K562 (cell line): ENCODE measurements around the gene B3GAT3. TPM values are rescaled to one million over a fixed set of nuclear protein-coding genes. Genes with fewer than 3 reads are reported as not detected.
A peak's percentile ranks its signal among the peaks of the same experiment; 100 is the strongest.

ENCODE experiments used
- CREB1 ChIP-seq, 2 experiments: sonication (generic) in 1 of 2; formaldehyde crosslinking in 1 of 2; IDR thresholded peaks; 2 replicates each; pipeline versions ENCODE4 v1.6.1 to v1.8.0; 2012 to 2022; ENCODE audit warnings: inconsistent platforms in 1 of 2, mild to moderate bottlenecking in 1 of 2, missing genetic modification reagents in 1 of 2, moderate library complexity in 1 of 2
- CXXC5 ChIP-seq: fragments of 250-450 bp; sonication (Bioruptor Pico); IDR thresholded peaks from 2 replicates; pipeline ENCODE4 v1.8.0; 2022; ENCODE audit warnings: inconsistent platforms, mild to moderate bottlenecking, moderate library complexity
- HDGF ChIP-seq: fragments of 450-650 bp; IDR thresholded peaks from 2 replicates; pipeline ENCODE4 v1.6.1; 2016
- POLR2AphosphoS5 ChIP-seq: IDR thresholded peaks from 2 replicates; pipeline ENCODE4 v1.6.1; 2011; ENCODE audit warnings: mild to moderate bottlenecking, low read depth, low read length, moderate library complexity; ENCODE audit not compliant: control insufficient read depth, insufficient read depth
- POLR2H ChIP-seq: IDR thresholded peaks from 2 replicates; pipeline ENCODE4 v1.6.1; 2016; ENCODE audit warnings: missing genetic modification characterization, low read depth, mild to moderate bottlenecking, control low read depth, missing compliant biosample characterization, moderate library complexity
- RCOR1 ChIP-seq, 2 experiments: IDR thresholded peaks; 2 replicates each; pipeline ENCODE4 v1.6.1; 2012; ENCODE audit warnings: low read depth in 2 of 2, low read length in 2 of 2, borderline replicate concordance in 1 of 2, improper control_type of control experiment in 1 of 2
- TARDBP ChIP-seq: fragments of 450-650 bp; IDR thresholded peaks from 2 replicates; pipeline ENCODE4 v1.6.1; 2016
- TRIM24 ChIP-seq, 2 experiments: fragments of 450-650 bp; IDR thresholded peaks; 2 replicates each; pipeline ENCODE4 v1.6.1; 2016
- ZBTB8A ChIP-seq: fragments of 450-650 bp; IDR thresholded peaks from 2 replicates; pipeline ENCODE4 v1.6.1; 2018; ENCODE audit warnings: mild to moderate bottlenecking, moderate library complexity; ENCODE audit not compliant: partially characterized antibody
- polyA plus RNA-seq, 8 experiments: library from polyadenylated mRNA; depleted of rRNA in 4 of 8; stranded (reverse) in 5 of 8; unstranded in 3 of 8; fragments of >200 nt; fragmentation: Nextera tagmentation in 2 of 8; fragmentation: Illumina TruSeq in 1 of 8; extraction: Ambion mirVana in 2 of 8; extraction: Trizol in 1 of 8; gene quantifications; 2 replicates each; pipeline versions ENCODE4 v1.2.1 to v1.2.3, GENCODE V29; 2011 to 2014; ENCODE audit warnings: inconsistent platforms in 1 of 8, missing spikeins in 1 of 8
- total RNA-seq, 7 experiments: library from RNA; depleted of rRNA in 6 of 7; stranded (reverse); fragments of >200 nt in 6 of 7; fragmentation: Illumina TruSeq in 2 of 7; extraction: Trizol in 2 of 7; gene quantifications; 2 replicates each; pipeline versions ENCODE4 v1.2.1 to v1.2.3, GENCODE V29; 2011 to 2021; ENCODE audit warnings: low replicate concordance in 1 of 7
- TF ChIP-seq, protein P1 (sequence below): IDR thresholded peaks from 2 replicates; pipeline ENCODE4 v1.6.1; 2011; ENCODE audit warnings: borderline replicate concordance, low read depth, mild to moderate bottlenecking, moderate library complexity, low read length; ENCODE audit not compliant: insufficient read depth, poor library complexity, severe bottlenecking
- TF ChIP-seq, protein P2 (sequence below), 3 experiments: IDR thresholded peaks in 2 of 3; conservative IDR thresholded peaks in 1 of 3; 2 replicates each; pipeline ENCODE4 v1.5.1; 2011 to 2012; ENCODE audit warnings: low read length in 3 of 3, mild to moderate bottlenecking in 3 of 3, control low read depth in 2 of 3, improper control_type of control experiment in 1 of 3, inconsistent platforms in 1 of 3, low read depth in 1 of 3, mixed read lengths in 1 of 3, moderate library complexity in 1 of 3; ENCODE audit not compliant: insufficient read depth in 2 of 3
- TF ChIP-seq, protein P3 (sequence below): fragments of 200-600 bp; sonication (generic); IDR thresholded peaks from one replicate; pipeline ENCODE4 v1.6.1; 2012; ENCODE audit warnings: mild to moderate bottlenecking, low read depth, low read length, inconsistent platforms

B3GAT3 gene
- total and polyA plus RNA-seq, 9 of the 15 experiments (the other 6 are each of a cell fraction or from before 2014, with no cell fraction given): 0.30 to 64.0 (median 21.4) TPM

GRCh38 chr11:62665075-62665598 is 43.4 kb upstream of the B3GAT3 start, which contains the start of the genes C11orf98 and CSKMT (continued):
- peak; percentile 100 for TF ChIP-seq POLR2AphosphoS5
- TF ChIP-seq, protein P1, sequence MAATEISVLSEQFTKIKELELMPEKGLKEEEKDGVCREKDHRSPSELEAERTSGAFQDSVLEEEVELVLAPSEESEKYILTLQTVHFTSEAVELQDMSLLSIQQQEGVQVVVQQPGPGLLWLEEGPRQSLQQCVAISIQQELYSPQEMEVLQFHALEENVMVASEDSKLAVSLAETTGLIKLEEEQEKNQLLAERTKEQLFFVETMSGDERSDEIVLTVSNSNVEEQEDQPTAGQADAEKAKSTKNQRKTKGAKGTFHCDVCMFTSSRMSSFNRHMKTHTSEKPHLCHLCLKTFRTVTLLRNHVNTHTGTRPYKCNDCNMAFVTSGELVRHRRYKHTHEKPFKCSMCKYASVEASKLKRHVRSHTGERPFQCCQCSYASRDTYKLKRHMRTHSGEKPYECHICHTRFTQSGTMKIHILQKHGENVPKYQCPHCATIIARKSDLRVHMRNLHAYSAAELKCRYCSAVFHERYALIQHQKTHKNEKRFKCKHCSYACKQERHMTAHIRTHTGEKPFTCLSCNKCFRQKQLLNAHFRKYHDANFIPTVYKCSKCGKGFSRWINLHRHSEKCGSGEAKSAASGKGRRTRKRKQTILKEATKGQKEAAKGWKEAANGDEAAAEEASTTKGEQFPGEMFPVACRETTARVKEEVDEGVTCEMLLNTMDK: no peak
- TF ChIP-seq HDGF: no peak
- TF ChIP-seq TARDBP: 0 out of 2 replicates have a peak, but pooled peaks have one; percentile 52
- no peak for TF ChIP-seq ZBTB8A
- peak in 1 of 2 experiments; percentile 26; a peak in 1 of 4 replicates for TF ChIP-seq TRIM24 (IDR thresholded peaks at IDR 0.05)
- TF ChIP-seq, protein P2, sequence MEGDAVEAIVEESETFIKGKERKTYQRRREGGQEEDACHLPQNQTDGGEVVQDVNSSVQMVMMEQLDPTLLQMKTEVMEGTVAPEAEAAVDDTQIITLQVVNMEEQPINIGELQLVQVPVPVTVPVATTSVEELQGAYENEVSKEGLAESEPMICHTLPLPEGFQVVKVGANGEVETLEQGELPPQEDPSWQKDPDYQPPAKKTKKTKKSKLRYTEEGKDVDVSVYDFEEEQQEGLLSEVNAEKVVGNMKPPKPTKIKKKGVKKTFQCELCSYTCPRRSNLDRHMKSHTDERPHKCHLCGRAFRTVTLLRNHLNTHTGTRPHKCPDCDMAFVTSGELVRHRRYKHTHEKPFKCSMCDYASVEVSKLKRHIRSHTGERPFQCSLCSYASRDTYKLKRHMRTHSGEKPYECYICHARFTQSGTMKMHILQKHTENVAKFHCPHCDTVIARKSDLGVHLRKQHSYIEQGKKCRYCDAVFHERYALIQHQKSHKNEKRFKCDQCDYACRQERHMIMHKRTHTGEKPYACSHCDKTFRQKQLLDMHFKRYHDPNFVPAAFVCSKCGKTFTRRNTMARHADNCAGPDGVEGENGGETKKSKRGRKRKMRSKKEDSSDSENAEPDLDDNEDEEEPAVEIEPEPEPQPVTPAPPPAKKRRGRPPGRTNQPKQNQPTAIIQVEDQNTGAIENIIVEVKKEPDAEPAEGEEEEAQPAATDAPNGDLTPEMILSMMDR (IDR thresholded peaks at IDR 0.05 in 2 of 3, conservative IDR thresholded peaks at IDR 0.05 in 1 of 3; ENCODE audit: insufficient read depth in 2 of 3, low read depth in 1 of 3, low read length in 3 of 3): no peak
- TF ChIP-seq RCOR1 (IDR thresholded peaks at IDR 0.05; ENCODE audit: borderline replicate concordance in 1 of 2, low read depth in 2 of 2, low read length in 2 of 2): peak in 1 of 2 experiments; percentile 32; a peak in 1 of 4 replicates
- peak; percentile 32; the same call in 1 of the 2 replicates for TF ChIP-seq CREB1 (IDR thresholded peaks at IDR 0.05)
- TF ChIP-seq CREB1 (CRISPR knock-in tag; IDR thresholded peaks at IDR 0.05): 0 out of 2 replicates have a peak, but pooled peaks have one; percentile 21
- peak; percentile 98 for TF ChIP-seq POLR2H (tag)
- peak; percentile 60 for TF ChIP-seq CXXC5
- TF ChIP-seq, protein P3, sequence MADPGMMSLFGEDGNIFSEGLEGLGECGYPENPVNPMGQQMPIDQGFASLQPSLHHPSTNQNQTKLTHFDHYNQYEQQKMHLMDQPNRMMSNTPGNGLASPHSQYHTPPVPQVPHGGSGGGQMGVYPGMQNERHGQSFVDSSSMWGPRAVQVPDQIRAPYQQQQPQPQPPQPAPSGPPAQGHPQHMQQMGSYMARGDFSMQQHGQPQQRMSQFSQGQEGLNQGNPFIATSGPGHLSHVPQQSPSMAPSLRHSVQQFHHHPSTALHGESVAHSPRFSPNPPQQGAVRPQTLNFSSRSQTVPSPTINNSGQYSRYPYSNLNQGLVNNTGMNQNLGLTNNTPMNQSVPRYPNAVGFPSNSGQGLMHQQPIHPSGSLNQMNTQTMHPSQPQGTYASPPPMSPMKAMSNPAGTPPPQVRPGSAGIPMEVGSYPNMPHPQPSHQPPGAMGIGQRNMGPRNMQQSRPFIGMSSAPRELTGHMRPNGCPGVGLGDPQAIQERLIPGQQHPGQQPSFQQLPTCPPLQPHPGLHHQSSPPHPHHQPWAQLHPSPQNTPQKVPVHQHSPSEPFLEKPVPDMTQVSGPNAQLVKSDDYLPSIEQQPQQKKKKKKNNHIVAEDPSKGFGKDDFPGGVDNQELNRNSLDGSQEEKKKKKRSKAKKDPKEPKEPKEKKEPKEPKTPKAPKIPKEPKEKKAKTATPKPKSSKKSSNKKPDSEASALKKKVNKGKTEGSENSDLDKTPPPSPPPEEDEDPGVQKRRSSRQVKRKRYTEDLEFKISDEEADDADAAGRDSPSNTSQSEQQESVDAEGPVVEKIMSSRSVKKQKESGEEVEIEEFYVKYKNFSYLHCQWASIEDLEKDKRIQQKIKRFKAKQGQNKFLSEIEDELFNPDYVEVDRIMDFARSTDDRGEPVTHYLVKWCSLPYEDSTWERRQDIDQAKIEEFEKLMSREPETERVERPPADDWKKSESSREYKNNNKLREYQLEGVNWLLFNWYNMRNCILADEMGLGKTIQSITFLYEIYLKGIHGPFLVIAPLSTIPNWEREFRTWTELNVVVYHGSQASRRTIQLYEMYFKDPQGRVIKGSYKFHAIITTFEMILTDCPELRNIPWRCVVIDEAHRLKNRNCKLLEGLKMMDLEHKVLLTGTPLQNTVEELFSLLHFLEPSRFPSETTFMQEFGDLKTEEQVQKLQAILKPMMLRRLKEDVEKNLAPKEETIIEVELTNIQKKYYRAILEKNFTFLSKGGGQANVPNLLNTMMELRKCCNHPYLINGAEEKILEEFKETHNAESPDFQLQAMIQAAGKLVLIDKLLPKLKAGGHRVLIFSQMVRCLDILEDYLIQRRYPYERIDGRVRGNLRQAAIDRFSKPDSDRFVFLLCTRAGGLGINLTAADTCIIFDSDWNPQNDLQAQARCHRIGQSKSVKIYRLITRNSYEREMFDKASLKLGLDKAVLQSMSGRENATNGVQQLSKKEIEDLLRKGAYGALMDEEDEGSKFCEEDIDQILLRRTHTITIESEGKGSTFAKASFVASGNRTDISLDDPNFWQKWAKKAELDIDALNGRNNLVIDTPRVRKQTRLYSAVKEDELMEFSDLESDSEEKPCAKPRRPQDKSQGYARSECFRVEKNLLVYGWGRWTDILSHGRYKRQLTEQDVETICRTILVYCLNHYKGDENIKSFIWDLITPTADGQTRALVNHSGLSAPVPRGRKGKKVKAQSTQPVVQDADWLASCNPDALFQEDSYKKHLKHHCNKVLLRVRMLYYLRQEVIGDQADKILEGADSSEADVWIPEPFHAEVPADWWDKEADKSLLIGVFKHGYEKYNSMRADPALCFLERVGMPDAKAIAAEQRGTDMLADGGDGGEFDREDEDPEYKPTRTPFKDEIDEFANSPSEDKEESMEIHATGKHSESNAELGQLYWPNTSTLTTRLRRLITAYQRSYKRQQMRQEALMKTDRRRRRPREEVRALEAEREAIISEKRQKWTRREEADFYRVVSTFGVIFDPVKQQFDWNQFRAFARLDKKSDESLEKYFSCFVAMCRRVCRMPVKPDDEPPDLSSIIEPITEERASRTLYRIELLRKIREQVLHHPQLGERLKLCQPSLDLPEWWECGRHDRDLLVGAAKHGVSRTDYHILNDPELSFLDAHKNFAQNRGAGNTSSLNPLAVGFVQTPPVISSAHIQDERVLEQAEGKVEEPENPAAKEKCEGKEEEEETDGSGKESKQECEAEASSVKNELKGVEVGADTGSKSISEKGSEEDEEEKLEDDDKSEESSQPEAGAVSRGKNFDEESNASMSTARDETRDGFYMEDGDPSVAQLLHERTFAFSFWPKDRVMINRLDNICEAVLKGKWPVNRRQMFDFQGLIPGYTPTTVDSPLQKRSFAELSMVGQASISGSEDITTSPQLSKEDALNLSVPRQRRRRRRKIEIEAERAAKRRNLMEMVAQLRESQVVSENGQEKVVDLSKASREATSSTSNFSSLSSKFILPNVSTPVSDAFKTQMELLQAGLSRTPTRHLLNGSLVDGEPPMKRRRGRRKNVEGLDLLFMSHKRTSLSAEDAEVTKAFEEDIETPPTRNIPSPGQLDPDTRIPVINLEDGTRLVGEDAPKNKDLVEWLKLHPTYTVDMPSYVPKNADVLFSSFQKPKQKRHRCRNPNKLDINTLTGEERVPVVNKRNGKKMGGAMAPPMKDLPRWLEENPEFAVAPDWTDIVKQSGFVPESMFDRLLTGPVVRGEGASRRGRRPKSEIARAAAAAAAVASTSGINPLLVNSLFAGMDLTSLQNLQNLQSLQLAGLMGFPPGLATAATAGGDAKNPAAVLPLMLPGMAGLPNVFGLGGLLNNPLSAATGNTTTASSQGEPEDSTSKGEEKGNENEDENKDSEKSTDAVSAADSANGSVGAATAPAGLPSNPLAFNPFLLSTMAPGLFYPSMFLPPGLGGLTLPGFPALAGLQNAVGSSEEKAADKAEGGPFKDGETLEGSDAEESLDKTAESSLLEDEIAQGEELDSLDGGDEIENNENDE: no peak
